HS-5 (cell line): ENCODE results near the gene KPNA4.
A peak's percentile ranks its signal among the peaks of the same experiment; 100 is the strongest.
"Not testable (repeated sequence)": the region's sequence is repeated elsewhere in the genome, so short reads cannot be mapped to it uniquely, and the experiment has no call there.

Source experiments
- DNase-seq: peaks from one replicate; pipeline ENCODE4 v3.0.0-alpha.2; 2012; ENCODE audit warnings: low read depth

Gene KPNA4

DNA sequence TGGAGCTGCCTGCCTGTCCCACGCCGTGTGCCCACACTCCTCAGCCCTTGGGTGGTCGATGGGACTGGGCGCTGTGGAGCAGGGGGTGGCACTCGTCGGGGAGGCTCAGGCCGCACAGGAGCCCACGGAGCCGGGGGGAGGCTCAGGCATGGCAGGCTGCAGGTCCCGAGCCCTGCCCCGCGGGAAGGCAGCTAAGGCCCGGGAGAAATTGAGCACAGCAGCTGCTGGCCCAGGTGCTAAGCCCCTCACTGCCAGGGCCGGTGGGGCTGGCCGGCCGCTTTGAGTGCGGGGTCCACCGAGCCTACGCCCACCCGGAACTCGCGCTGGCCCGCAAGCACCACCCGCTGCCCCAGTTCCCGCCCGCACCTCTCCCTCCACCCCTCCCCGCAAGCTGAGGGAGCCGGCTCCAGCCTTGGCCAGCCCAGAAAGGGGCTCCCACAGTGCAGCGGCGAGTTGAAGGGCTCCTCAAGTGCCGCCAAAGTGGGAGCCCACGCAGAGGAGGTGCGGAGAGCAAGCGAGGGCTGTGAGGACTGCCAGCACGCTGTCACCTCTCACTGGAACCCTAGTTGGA lies 8.7 kb upstream of the KPNA4 start:
- not testable (repeated sequence) for DNase-seq

DNA sequence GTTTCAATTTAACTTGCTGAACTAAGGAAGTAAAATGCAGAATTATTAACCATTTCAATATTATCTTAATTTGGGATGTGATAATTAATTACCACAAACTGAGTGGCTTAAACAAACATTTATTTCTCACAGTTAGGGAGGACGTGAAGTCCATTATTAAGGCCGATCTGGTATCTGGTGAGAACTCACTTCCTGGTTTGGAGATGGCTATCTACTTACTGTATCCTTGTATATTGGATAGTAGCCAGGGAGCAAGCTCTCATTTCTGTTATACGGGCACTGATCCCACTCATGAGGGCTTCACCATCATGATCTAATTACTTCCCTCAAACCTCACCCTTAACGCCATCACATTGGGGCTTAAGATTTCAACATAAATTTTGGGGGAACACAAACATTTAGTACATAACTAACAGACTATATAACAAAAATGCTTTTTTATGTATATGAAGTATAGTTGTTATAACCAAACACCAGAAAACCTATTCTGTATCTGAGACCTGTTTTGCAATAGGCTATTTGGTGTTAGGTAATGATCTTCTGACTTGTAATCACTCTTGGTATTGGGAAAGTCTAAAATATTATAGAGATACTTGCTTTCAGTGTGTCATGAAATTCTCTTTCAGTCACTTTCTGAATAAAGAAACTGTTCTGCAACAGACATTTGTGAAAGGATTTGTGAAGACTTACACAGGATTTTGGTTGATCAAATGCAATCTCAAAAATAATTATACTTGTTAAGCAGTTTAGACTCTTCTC lies 4.7 kb upstream of the KPNA4 start:
- no peak for DNase-seq

DNA sequence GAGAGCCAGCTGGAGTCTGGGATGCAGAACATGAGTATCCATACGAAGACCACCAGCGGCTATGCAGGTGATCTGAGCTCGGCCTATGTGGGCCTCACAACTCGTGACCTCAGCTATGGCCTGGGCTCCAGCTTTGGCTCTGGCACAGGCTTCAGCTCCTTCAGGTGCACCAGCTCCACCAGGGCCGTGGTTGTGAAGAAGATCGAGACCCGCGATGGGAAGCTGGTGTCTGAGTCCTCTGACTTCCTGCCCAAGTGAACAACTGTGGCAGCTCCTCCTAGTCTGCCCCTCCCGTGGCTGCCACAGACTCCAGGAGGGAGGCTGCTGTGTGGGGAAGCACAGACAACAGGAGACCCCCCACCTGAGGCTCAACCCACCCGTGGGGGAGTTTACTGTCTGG lies 3.6 kb upstream of the KPNA4 start:
- no peak for DNase-seq

DNA sequence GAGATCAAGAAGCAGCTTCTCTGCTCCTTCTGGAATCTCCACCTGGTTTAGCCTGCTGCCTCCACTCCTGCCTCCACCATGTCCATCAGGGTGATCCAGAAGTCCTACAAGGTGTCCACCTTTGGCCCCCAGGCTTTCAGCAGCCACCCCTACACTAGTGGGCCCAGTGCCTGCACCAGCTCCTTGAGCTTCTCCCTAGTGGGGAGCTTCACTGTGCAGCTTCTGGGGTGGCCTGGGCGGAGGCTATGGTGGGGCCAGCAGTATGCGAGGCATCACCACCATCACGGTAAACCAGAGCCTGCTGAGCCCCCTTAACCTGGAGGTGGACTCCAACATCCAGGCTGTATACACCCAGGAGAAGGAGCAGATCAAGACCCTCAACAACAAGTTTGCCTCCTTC lies 2.4 kb upstream of the KPNA4 start:
- no peak for DNase-seq

DNA sequence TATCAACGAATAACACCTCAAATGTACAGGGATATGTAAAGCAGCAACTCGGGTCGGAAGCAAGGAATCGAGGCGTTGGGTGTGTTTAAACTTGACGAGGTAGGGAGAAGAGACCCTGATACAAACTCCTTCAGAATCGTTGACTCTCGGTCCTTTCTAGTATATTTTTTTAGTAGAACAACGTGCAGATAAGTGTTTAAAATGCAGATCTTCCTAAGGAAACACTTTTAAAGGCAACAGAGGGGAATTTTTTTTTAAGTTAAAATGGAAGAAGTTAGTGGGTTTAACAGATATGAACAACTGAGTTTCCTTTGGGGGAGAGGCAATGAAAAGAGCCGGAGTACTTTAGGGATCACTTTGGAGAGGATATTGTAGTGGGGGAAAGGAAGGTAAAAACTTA lies 1.1 kb upstream of the KPNA4 start:
- no peak for DNase-seq

DNA sequence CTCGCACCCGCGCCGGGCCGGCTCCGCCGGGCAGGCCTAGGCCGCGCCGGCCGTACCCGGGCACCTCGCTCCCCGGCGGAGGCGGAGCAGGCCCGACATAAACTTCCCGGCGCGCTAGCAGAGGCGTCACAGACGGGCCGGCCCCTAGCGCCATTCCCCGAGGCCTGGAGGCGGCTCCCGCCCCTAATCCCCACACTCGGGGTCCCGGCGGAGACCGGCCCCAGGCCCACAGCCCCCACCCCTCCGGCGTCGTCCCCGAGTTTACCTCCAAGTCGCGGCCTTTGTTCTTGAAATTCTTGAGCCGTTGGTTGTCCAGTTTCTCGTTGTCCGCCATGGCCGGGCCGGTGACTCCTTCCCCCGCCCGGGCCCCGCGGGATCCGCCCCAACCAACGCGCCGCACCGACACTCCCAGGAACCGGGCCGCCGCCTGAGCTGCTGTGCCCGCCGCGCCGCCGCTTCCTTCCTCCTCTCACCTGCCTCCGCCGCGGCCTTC lies 376 bp downstream of the KPNA4 start:
- peak; percentile 30 for DNase-seq

DNA sequence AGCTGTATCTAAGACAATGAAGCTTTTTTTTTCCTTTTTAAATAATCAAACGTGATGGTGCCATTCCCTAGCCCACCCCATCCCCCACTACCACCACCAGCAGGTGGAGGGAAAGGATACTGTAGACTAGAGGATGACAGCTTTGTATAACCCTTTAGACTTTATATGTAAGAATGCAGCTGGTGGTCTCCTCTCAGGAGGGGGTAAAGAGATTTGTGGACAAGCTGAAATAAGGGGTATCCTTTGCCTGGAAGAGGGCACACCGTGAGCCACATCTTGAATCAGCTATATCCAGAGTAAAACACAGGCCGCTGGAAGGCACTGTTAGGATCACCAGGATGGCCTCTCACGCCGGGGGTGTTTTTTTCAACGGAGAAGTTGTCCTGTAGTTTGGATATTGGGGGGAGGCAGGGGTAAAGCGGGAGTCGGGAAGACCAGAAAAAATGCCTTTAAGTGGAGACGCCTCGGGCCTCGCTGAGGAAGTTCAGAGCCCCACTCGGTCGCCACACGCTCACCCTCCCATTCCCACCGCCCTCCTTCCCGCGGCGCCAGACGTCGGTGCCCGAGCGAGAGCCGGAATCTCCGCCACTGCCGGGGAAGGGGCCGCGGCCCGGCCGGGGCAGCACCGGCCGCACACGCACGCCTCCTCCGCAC lies 986 bp downstream of the KPNA4 start:
- DNase-seq = no peak

DNA sequence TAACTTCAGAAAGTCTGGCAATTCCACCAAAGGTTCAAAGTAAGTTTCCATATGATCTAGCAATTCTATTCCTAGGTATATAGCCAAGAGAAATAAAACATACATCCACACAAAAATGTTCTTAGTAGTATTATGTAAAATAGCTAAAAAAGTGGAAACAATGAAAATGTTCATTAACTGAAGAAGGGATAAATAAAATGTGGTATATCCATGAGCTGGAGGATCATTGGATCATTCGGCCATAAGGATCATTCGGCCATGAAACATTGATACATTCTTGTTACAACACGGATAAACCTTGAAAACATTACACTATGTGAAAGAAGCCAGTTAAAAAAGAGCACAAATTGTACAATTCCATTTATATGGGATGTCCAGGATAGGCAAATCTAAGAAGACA lies 2.4 kb downstream of the KPNA4 start:
- DNase-seq = no peak

DNA sequence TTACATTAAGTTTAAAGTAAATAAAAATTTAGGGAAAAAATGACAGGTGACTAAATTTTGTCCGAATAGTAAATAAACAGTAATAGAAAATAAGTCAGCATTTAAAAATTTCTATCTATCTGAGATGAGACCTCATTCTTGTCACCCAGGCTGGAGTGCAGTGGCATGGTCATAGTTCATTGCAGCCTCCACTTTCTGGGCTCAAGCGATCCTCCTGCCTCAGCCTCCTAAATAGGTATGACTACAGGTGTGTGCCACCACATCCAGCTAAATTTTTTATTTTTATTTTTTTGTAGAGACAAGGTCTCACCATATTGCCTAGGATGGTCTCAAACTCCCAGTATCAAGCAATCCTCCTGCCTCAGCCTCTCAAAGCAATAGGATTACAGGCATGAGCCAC lies 7.8 kb downstream of the KPNA4 start:
- no peak for DNase-seq

DNA sequence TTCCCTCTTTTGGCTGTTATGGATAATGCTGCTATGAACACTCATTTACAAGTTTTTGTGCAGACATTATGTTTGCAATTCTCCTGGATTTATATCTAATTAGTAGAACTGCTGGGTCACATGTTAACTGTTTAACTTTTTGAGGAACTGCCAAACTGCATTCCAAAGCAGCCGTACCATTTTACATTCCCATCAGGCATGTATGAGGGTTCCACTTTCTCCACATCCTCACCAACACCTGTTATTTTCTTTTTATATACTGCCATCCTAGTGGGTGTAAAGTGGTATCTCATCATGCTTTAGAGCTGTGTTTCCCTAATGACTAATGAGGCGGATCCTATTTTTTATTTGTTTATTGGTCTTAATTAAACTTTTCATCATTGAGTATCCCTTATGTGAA lies 9.2 kb downstream of the KPNA4 start:
- no peak for DNase-seq

DNA sequence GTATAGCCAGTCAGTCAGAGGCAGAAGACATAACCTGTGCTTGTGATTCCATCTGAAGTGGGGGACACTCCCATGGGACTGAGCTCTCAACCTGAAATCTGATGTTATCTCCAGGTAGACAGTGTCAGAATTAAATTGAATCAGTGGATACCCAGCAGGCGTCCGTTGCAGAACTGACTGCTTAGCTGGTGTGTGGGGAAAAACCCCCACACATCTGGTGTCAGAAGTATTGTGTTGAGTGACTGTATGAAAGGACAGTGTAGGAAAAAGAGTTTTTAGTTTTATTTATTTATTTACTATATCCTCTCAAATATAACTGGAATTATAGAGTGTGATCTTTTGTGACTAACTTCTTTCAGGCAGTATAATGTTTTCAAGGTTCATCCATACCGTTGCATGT lies 10.4 kb downstream of the KPNA4 start:
- DNase-seq = no peak

DNA sequence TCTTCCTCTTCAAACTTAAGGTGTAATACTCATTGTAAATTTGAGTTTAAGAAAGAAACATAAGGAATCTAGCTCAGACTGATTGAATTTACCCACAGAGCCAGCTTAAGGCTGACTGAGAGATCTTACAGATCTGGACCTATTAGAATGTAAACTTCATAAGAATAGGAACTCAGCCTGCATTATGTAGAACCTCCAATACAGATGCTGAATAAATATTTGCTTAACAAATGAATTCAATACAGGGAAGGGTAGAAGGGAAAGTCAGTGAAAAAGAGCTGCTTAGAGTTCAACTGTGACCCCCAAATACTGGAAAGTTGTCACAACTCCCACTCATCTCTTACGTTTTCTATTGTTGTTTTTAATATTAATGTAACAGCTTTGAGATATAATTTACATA lies 11.5 kb downstream of the KPNA4 start:
- DNase-seq = no peak

DNA sequence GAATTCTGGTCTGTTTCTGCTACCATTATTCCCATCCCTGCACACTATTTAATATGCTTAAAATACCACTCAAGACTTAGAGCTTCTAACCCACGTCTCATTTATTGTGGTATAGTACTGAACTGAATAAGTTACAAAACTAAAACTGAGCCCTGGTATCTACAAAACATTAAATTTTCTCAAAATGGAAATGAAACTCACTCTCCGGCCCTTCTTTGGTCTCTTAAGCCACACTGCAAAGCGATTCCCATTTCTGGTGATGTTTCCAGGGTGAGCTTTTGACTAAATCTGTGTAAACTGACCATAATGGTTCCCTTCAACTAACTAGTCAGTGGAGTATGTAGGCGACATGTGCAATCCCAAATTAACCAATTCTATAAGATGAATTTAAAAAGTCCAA lies 18.6 kb downstream of the KPNA4 start:
- DNase-seq = no peak

DNA sequence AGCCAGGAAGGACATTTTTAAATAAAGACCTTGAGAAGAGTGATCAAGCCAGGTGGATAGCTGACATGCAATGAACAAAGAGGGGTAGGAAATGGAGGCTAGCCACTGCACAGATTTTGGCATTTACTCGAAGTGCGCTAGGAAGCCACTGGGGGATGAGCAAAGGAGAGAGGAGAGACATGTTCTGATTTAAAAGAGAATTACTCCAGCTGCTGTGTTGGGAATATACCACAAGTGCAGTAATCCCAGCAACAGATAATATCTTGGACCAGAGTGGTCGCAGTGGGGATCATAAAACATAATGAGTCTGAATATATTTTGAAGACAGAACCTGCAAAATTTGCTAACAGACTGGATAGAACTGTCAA lies 19.9 kb downstream of the KPNA4 start:
- no peak for DNase-seq

DNA sequence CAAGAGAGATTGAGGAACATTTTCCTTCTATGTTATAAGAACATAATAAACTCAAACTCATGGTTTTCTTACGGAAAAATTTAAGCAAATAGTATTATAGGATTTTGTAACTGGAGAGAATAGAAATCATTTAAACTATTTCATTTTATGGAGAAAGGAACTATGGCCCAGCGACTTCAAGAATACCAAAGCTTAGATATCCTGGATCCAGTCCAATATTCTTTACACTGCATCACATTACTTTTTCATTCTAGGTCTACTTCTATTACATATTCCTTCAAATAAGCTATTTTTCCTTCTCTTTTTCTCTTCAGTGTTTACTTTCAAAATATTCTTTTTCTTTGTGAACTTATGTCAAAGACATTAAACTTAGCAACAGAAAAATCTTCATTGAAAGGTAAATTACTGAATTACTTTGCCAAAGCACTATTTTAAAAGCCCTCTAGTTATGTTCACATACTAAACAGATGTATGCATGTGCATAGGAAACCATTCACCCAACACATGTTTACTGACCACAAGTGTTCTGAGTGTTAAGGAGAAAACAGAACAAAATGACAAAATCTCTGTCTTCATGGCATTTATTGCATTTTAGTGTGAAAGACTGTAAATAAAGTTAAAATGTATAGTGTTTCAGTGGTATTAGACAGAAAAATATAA lies 20.4 kb downstream of the KPNA4 start:
- no peak for DNase-seq

DNA sequence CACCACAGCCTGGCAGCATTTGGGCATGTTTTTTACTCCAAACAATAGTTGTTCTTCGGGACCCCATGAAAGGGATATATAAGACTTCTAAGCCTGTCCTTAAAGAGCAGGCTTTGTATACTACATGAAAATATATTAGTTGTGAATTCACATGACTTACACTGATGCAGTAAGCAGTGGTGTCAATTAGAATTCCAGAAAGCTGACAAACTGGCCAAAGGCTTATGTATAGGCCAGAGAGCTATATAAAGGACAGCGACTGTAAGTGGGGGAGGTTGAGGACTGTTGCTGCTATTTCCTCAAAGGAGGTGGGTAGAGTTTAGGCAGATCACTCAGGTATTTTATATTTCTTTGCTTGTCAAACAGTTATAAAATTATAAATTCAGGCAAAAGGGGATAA lies 24.8 kb downstream of the KPNA4 start:
- no peak for DNase-seq

DNA sequence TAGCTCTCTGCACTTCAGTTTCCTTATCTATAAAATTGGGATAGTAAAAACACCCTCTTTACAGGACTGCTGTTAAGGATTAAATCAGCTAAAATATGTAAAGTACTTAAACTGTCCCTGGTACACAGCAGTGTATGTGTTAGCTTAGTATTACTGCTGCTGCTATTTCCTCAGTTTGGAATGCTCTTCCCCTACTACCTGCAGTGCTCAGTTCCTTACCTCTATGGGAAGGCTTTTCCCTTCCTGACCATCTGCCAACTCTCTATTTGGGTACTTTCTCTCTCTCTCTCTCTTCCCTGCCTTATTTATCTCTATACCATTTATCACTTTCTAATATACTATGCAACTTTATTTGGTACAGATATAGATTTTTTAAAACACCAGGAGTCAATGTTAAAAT lies 26.5 kb downstream of the KPNA4 start:
- no peak for DNase-seq

DNA sequence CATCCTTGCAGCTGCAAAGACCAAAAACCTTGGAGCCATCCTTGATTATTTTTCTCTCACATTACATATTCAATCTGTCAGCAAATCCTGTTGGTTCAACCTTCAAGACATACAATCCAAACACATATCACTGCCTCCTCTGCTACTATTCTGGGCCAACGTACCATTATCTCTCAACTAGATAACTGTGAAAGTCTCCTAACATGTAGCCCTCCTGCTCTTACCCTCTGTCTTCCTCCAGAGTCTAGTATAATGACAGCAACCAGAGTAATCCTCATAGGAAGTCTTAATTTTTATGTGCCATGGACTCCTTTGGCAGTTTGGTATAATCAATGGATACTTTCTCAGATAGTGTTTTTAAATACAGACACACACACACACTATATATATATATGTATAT lies 27.6 kb downstream of the KPNA4 start:
- no peak for DNase-seq

DNA sequence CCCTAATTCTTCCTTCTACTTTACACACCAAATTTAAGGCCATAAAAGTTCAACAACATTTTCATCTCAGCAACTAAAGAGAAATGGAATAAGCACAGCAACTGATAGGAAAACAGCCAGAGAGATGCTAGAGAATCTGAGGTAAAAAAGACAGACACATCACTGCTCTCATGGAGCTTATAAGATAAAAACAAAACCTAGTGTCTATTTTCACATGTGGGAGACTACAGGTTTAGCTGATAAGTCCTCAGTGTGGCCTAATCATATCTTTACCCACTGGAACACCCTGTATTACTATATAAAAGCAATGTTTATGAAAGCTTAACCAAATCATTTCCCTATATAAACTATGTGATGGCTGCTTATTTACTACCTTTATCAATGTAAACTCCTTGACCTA lies 33.0 kb downstream of the KPNA4 start:
- no peak for DNase-seq

DNA sequence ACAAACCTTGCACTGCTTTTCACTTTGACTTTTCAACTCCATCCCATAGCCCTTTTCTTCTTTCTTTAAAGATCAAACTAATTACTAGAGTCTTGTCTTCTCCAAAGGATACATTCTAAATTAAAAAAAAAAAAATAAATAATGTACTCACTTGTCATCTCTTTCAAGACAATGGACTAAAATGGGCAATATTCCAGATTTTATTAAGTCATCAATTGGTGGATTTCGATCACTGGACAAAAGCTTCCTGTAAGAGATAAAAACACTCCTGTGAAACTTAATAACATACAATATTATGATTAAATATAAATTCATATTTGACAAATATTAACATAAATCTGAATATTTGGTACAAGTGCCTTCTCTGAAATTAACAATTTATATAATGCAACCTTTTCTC lies 34.1 kb downstream of the KPNA4 start:
- no peak for DNase-seq

DNA sequence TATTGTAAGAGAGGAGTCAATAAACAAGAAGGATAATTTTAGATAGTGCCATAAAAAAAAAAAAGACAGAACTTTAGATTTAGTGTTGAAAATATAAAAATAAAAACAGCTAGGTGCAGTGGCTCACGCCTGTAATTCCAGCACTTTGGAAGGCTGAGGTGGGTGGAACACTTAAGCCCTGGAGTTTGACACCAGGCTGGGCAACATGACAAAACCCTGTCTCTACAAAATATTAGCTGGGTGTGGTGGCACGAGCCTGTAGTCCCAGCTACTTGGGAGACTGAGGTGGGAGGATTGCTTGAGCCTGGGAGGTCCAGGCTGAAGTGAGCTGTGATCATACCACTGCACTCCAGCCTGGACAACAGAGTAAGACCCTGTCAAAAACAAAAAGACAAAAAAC lies 49.0 kb downstream of the KPNA4 start:
- not testable (repeated sequence) for DNase-seq

DNA sequence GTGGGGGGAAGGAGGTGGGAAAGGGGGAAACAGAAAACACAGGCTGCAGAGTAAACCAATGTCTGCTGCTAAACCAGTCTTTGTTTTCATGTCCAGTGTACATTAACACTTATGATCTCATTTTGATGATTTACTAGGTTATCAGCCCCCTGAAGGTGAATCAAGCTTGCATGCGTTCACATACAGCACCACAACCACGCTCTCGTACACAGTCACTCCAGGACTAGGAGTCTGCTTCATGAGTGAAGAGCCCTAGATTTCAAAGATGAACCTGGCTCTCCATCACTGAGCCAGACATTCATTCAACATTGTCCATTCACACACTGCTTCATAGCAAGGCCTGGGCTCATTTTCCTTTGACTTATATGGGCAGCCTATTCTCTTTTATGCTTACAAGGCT lies 64.0 kb downstream of the KPNA4 start:
- no peak for DNase-seq

DNA sequence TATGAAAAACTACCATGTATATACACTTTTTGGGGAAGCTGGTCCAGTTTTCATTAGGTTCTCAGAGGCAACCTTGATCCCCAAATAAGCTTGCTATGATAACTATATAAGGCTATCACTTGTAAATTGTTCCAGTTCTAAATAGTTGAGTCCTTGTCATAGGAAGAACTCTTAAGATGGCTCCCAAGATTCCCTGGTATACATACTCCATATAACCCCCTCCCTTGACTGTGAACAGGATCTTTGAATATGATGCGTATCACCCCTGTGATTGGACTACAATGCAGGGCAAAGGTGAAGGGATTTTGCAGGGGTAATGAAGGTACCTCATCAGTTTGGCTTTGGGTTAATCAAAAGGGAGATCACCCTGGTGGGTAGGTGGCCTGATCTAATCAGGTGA lies 67.2 kb downstream of the KPNA4 start:
- no peak for DNase-seq
